ENCODE results near the gene GHITM. TPM values are rescaled to one million over a fixed set of nuclear protein-coding genes. Genes with fewer than 3 reads are reported as not detected.

The GHITM gene
- total and polyA plus RNA-seq, 2 of the 8 experiments (the other 6 are each of a cell fraction or from before 2014, with no cell fraction given): 86.2 to 97.0 TPM

- TF ChIP-seq HDAC2 (IDR thresholded peaks at IDR 0.05; ENCODE audit: borderline replicate concordance in 1 of 2, low read depth in 2 of 2, low read length in 2 of 2) (no peak), E2F6 (IDR thresholded peaks at IDR 0.05) (no peak), ZNF274 (IDR thresholded peaks at IDR 0.05; ENCODE audit: borderline replicate concordance, extremely low read depth, low read length) (no peak)
These were observed 8.0 kb downstream of the GHITM start (continued) for GRCh38 chr10:84147347-84147746.

All from H1 (cell line).